HepG2 (cell line): ENCODE measurements around the gene TRMU. TPM values are rescaled to one million over a fixed set of nuclear protein-coding genes. Genes with fewer than 3 reads are reported as not detected.

Source experiments
- ATAC-seq: fragments of 200-7000 bp; cut with Tn5 transposase; 3 replicates; pipeline ENCODE4 v1.9.1; 2020; ENCODE audit warnings: mild to moderate bottlenecking, moderate library complexity
- BruUV-seq: library from RNA; stranded (reverse); fragments of 400-500 nt; replicated peaks from 2 replicates; lab custom pipeline; 2021; lab: Mats Ljungman, UMichigan
- CTCF ChIA-PET: fragments of 300-600 bp; formaldehyde crosslinking; extraction: SDS; loops from one replicate; lab custom pipeline; 2021; ENCODE audit warnings: low total read pairs, inconsistent platforms, low intra/inter-chr PET ratio; lab: Yijun Ruan, JAX
- POLR2A ChIA-PET: fragments of 350-600 bp; sonication (Branson Sonifier 250); formaldehyde crosslinking; loops from one replicate; lab custom pipeline; 2020; ENCODE audit warnings: antibody characterized with exemption, inconsistent platforms; lab: Yijun Ruan, JAX
- DNase-seq: peaks from one replicate; pipeline ENCODE4 v3.0.0-alpha.2; 2015; ENCODE audit warnings: low spot score
- FAIRE-seq: peaks from 3 replicates; lab custom pipeline; 2011; peaks lifted over from hg19 to GRCh38; lab: Jason Lieb, UNC
- H2AFZ ChIP-seq: one replicate; pipeline ENCODE4 v1.6.1; 2011; ENCODE audit warnings: low read length, inconsistent platforms
- H3K27ac ChIP-seq: fragments of 300-600 bp; 3 replicates; pipeline ENCODE4 v1.8.0; 2011; ENCODE audit warnings: mixed run types, mild to moderate bottlenecking, mixed read lengths, low read length, inconsistent platforms; ENCODE audit not compliant: insufficient read depth; ENCODE audit errors: extremely low read length
- H3K27me3 ChIP-seq, 2 experiments: fragments of 200-600 bp in 1 of 2; 2 replicates in 1 of 2; 3 replicates in 1 of 2; pipeline versions ENCODE4 v1.6.0 to v1.8.0; 2011; ENCODE audit warnings: low read length in 2 of 2, mild to moderate bottlenecking in 2 of 2, moderate library complexity in 2 of 2, inconsistent platforms in 1 of 2; ENCODE audit not compliant: insufficient read depth in 2 of 2, control insufficient read depth in 1 of 2
- H3K36me3 ChIP-seq, 2 experiments: fragments of 200-600 bp in 1 of 2; replicated peaks in 1 of 2; 2 replicates in 1 of 2; 3 replicates in 1 of 2; pipeline versions ENCODE4 v1.5.1 to v1.8.0; 2011; ENCODE audit warnings: low read length in 2 of 2, inconsistent platforms in 1 of 2; ENCODE audit not compliant: insufficient read depth in 2 of 2, control insufficient read depth in 1 of 2
- H3K4me1 ChIP-seq: 2 replicates; pipeline ENCODE4 v1.5.1; 2012; ENCODE audit warnings: low read length, inconsistent platforms; ENCODE audit not compliant: insufficient read depth
- H3K4me2 ChIP-seq: 2 replicates; pipeline ENCODE4 v1.6.0; 2011; ENCODE audit warnings: low read depth, low read length, inconsistent platforms
- H3K4me3 ChIP-seq, 3 experiments: fragments of 200-600 bp in 1 of 3; sonication (generic), shearing (Covaris generic) in 1 of 3; replicated peaks in 1 of 3; 2 replicates each; pipeline ENCODE4 v1.5.1; 2011 to 2016; ENCODE audit warnings: low read length in 3 of 3, inconsistent platforms in 2 of 3, low read depth in 2 of 3, mild to moderate bottlenecking in 2 of 3, control low read depth in 1 of 3, mixed read lengths in 1 of 3; ENCODE audit not compliant: insufficient read depth in 1 of 3
- H3K79me2 ChIP-seq: one replicate; pipeline ENCODE4 v1.6.1; 2011; ENCODE audit warnings: low read length, inconsistent platforms; ENCODE audit not compliant: insufficient read depth
- H3K9ac ChIP-seq: 2 replicates; pipeline ENCODE4 v1.6.0; 2011; ENCODE audit warnings: mild to moderate bottlenecking, low read depth, low read length, inconsistent platforms; ENCODE audit not compliant: insufficient read depth
- H3K9me3 ChIP-seq: 2 replicates; pipeline ENCODE4 v1.5.1; 2012; ENCODE audit warnings: mild to moderate bottlenecking, low read length
- H4K20me1 ChIP-seq: 2 replicates; pipeline ENCODE4 v1.6.0; 2011; ENCODE audit warnings: inconsistent platforms, mild to moderate bottlenecking, low read length, moderate library complexity; ENCODE audit not compliant: insufficient read depth
- CCAR2 ChIP-seq: fragments of 200-400 bp; formaldehyde crosslinking; optimal IDR thresholded peaks from 2 replicates; pipeline ENCODE3; 2018; ENCODE audit warnings: low read depth, mild to moderate bottlenecking, low read length, moderate library complexity
- HMG20B ChIP-seq: conservative IDR thresholded peaks from 2 replicates; pipeline ENCODE4 v1.6.1; 2016; ENCODE audit warnings: missing genetic modification reagents, missing compliant biosample characterization
- MIER3 ChIP-seq: IDR thresholded peaks from 2 replicates; pipeline ENCODE4 v1.6.1; 2016; ENCODE audit warnings: missing compliant biosample characterization, borderline replicate concordance
- NCOA1 ChIP-seq: sonication (generic); formaldehyde crosslinking; IDR thresholded peaks from 2 replicates; pipeline ENCODE4 v1.9.0; 2021; ENCODE audit warnings: missing genetic modification reagents
- REXO4 ChIP-seq: sonication (generic); formaldehyde crosslinking; IDR thresholded peaks from 2 replicates; pipeline ENCODE4 v1.8.0; 2022; ENCODE audit warnings: missing genetic modification reagents, mild to moderate bottlenecking, borderline replicate concordance
- SMARCE1 ChIP-seq: fragments of 450-650 bp; IDR thresholded peaks from 2 replicates; pipeline ENCODE4 v1.6.1; 2017; ENCODE audit warnings: borderline replicate concordance
- TP53 ChIP-seq: sonication (generic); formaldehyde crosslinking; conservative IDR thresholded peaks from 2 replicates; pipeline ENCODE4 v1.4.0; 2020; ENCODE audit warnings: missing genetic modification reagents
- ZNF430 ChIP-seq: sonication (generic); formaldehyde crosslinking; IDR thresholded peaks from 2 replicates; pipeline ENCODE4 v1.9.0; 2021; ENCODE audit warnings: mild to moderate bottlenecking, missing genetic modification reagents
- ZNF496 ChIP-seq: sonication (generic); formaldehyde crosslinking; IDR thresholded peaks from 2 replicates; pipeline ENCODE4 v1.8.1; 2023; ENCODE audit warnings: mild to moderate bottlenecking, moderate library complexity, missing genetic modification reagents; ENCODE audit not compliant: insufficient replicate concordance
- ZNF781 ChIP-seq: sonication (generic); formaldehyde crosslinking; IDR thresholded peaks from 2 replicates; pipeline ENCODE4 v1.5.1; 2020; ENCODE audit warnings: borderline replicate concordance, mild to moderate bottlenecking, missing genetic modification reagents; ENCODE audit errors: not compliant biosample characterization
- ZNF850 ChIP-seq: sonication (generic); formaldehyde crosslinking; conservative IDR thresholded peaks from 2 replicates; pipeline ENCODE4 v1.9.0; 2021; ENCODE audit warnings: mild to moderate bottlenecking, missing genetic modification reagents
- ZSCAN21 ChIP-seq: sonication (generic); formaldehyde crosslinking; IDR thresholded peaks from 2 replicates; pipeline ENCODE4 v1.8.0; 2022; ENCODE audit warnings: mild to moderate bottlenecking, missing genetic modification reagents, moderate library complexity, borderline replicate concordance
- ZSCAN30 ChIP-seq: sonication (generic); formaldehyde crosslinking; IDR thresholded peaks from 2 replicates; pipeline ENCODE4 v1.5.0; 2020; ENCODE audit warnings: mild to moderate bottlenecking, missing genetic modification reagents
- ZSCAN9 ChIP-seq: IDR thresholded peaks from 2 replicates; pipeline ENCODE4 v1.6.1; 2016; ENCODE audit warnings: borderline replicate concordance
- WGBS: methylation state at CpG from one replicate; pipeline ENCODE4 v1.1.6; 2017; ENCODE audit warnings: low lambda C conversion rate; 5-methylcytosine and 5-hydroxymethylcytosine counted together
- in situ Hi-C: cut with HindIII; loops from 2 replicates; pipeline ENCODE4 v1.10.0; 2017; ENCODE audit warnings: low pct_unique_long_range_greater_than_20kb; ENCODE audit not compliant: extremely low pct_ligation_motif_present
- intact Hi-C: fragments of 100-400 bp; cut with micrococcal nuclease; formaldehyde crosslinking; loops from one replicate; pipeline ENCODE4 v1.10.0; 2022; ENCODE audit not compliant: unreplicated experiment
- polyA plus RNA-seq, 8 experiments: library from polyadenylated mRNA; depleted of rRNA in 3 of 8; stranded (reverse) in 7 of 8; unstranded in 1 of 8; fragments of >200 nt; fragmentation: Illumina TruSeq in 4 of 8; extraction: Trizol in 4 of 8; gene quantifications; 2 replicates each; pipeline versions ENCODE4 v1.2.1 to v1.2.3, GENCODE V29; 2011 to 2016; ENCODE audit warnings: low read depth in 4 of 8, missing spikeins in 1 of 8, mixed read lengths in 1 of 8; ENCODE audit not compliant: insufficient read depth in 1 of 8
- total RNA-seq, 5 experiments: library from RNA; depleted of rRNA; stranded (reverse); fragments of >200 nt; fragmentation: Illumina TruSeq; extraction: Trizol; gene quantifications; 2 replicates each; pipeline ENCODE4 v1.2.3, GENCODE V29; 2016; ENCODE audit warnings: low read depth in 1 of 5
- TF ChIP-seq, protein P1 (sequence below): sonication (generic); formaldehyde crosslinking; IDR thresholded peaks from 2 replicates; pipeline ENCODE4 v1.5.0; 2020; ENCODE audit warnings: mild to moderate bottlenecking, missing genetic modification reagents

TRMU gene
- total and polyA plus RNA-seq, 2 of the 13 experiments (the other 11 are each of a cell fraction or from before 2014, with no cell fraction given), result 31.0 to 50.2 TPM

DNA sequence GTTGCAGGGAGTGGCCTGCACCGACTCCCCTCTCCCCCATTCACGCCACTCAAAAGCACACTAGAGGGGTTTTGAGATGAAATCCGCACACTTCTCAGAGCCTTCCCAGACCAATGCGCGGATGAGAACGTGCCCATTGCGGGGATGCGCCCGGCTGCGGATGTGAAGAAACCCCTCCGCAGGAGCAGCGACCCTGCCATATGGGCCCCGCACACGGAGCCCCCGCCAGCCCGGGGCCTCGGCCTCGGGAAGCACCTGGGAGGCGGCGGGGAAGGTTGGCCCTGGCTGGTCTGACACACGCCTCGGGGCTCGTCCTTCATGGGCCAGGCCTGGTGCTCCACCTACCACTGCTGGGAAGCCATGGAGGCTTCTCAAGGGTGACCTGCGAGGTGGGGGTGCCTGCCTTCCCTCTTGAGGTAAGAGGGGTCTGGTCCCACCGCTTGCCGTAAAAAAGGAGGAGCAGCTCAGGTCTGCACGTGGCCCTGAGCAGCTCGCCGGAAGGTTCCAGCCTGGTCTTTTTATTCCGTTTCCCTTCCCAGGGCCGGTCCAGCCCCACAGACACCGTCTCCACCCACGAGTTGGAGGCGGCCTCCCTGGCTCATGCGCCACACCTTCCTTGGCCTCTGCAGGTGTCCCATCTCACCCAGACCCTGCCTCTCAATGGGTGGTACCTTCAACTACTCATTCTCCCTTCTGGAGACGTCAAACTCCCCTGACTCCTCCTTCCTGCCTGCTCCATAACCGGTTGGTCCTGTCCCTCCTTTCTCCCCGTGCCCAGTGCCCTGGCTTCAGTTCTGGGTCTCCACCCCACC is 39.4 kb downstream of the TRMU start:
- FAIRE-seq (no peak), ATAC-seq (no peak)
- no peaks in the 10 kb centered on the region; a peak in 1 of 5 replicates for H3K27me3 ChIP-seq
- no peak overlapping the region for H3K4me3 ChIP-seq
- CTCF ChIA-PET, result no interaction called here
- H3K79me2 ChIP-seq, result no peaks in the 10 kb centered on the region
- 0 out of 2 replicates have a peak, but pooled peaks cover 5% of the 10 kb centered on the region for H3K9me3 ChIP-seq
- TF ChIP-seq ZSCAN21 (CRISPR knock-in tag) (no peak), ZNF850 (CRISPR knock-in tag) (no peak), ZNF781 (CRISPR knock-in tag) (no peak), TP53 (no peak), ZSCAN30 (no peak), NCOA1 (CRISPR knock-in tag) (no peak), ZSCAN9 (CRISPR knock-in tag) (no peak), REXO4 (CRISPR knock-in tag) (no peak), HMG20B (CRISPR knock-in tag) (no peak), SMARCE1 (no peak), ZNF430 (CRISPR knock-in tag) (no peak), MIER3 (no peak), CCAR2 (no peak), ZNF496 (CRISPR knock-in tag) (no peak)
- TF ChIP-seq, protein P1, sequence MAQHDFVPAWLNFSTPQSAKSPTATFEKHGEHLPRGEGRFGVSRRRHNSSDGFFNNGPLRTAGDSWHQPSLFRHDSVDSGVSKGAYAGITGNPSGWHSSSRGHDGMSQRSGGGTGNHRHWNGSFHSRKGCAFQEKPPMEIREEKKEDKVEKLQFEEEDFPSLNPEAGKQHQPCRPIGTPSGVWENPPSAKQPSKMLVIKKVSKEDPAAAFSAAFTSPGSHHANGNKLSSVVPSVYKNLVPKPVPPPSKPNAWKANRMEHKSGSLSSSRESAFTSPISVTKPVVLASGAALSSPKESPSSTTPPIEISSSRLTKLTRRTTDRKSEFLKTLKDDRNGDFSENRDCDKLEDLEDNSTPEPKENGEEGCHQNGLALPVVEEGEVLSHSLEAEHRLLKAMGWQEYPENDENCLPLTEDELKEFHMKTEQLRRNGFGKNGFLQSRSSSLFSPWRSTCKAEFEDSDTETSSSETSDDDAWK (CRISPR knock-in tag), result no peak
- TF ChIP-seq, all 625 proteins: peak for 0
- BruUV-seq, result no TSS peak
- H4K20me1 ChIP-seq, result no peaks in the 10 kb centered on the region
- intact Hi-C loops, result loop anchor here (5.0 kb wide), 1 partner anchor 67 kb away; no protein-coding TSS in a partner anchor
- H3K9ac ChIP-seq, result no peak overlapping the region
- in situ Hi-C loops, result no loop called here
- peaks cover 62% of the 10 kb centered on the region for H3K4me1 ChIP-seq
- DNase-seq, result no peak
- H2AFZ ChIP-seq, result no peak overlapping the region
- POLR2A ChIA-PET, result no interaction called here
- H3K27ac ChIP-seq, result no peak overlapping the region
- no peaks in the 10 kb centered on the region for H3K36me3 ChIP-seq
- H3K4me2 ChIP-seq, result no peak overlapping the region
- WGBS, result 96% methylated on average over 19 of the region's 38 CpGs
